WTC11 (cell line): ENCODE results near the gene PDE8A.

Experiments used
- CREM ChIP-seq: sonication (generic); formaldehyde crosslinking; IDR thresholded peaks from 2 replicates; pipeline ENCODE4 v1.8.1; 2022; ENCODE audit warnings: mild to moderate bottlenecking, missing genetic modification reagents, moderate library complexity
- TF ChIP-seq, protein P1 (sequence below): sonication (generic); formaldehyde crosslinking; IDR thresholded peaks from 2 replicates; pipeline ENCODE4 v1.8.0; 2022; ENCODE audit warnings: missing genetic modification reagents
- TF ChIP-seq, protein P2 (sequence below): sonication (generic); formaldehyde crosslinking; IDR thresholded peaks from 2 replicates; pipeline ENCODE4 v1.8.1; 2022; ENCODE audit warnings: mild to moderate bottlenecking, missing genetic modification reagents, moderate library complexity, borderline replicate concordance
- TF ChIP-seq, protein P3 (sequence below): sonication (generic); formaldehyde crosslinking; IDR thresholded peaks from 2 replicates; pipeline ENCODE4 v1.8.1; 2023; ENCODE audit warnings: mild to moderate bottlenecking, missing genetic modification reagents, borderline replicate concordance
- TF ChIP-seq, protein P4 (sequence below): fragments of 200-600 bp; IDR thresholded peaks from 2 replicates; pipeline ENCODE4 v1.8.0; 2022; ENCODE audit warnings: antibody characterized with exemption
- TF ChIP-seq, protein P5 (sequence below): sonication (generic); formaldehyde crosslinking; IDR thresholded peaks from 2 replicates; pipeline ENCODE4 v1.8.1; 2022; ENCODE audit warnings: low read depth, mild to moderate bottlenecking, moderate library complexity, missing genetic modification reagents, borderline replicate concordance

DNA sequence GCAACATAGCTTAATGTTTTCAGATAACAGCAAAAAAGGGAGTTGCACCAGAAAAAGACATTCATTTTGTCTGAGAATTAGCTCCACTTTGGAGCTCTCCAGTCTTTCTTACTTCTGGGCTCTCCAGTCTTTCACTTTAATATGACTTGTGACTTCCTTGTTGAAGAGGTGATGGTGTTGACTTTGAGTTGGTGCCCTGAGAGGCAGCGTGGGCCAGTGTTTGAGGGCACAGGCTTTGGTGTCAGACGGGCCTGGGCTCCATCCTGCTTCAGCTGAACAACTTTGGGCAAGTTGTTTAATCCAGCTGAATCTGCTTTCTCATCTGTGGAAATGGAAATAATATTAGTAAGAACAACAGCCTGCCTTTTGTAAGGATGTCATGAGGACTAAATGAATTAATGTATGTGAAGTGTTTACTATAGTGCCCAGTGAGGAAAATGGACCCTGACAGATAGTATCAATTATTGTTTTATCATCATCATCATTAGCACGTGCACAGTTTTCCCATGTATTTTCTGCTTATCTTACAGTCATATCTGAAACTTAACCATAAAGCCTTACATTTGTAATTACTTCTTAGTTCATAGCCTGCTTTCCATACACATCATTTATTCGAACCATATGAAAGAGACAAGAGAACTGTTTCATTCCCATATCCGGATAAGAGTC is 108.4 kb downstream of the PDE8A start:
- TF ChIP-seq, protein P1, sequence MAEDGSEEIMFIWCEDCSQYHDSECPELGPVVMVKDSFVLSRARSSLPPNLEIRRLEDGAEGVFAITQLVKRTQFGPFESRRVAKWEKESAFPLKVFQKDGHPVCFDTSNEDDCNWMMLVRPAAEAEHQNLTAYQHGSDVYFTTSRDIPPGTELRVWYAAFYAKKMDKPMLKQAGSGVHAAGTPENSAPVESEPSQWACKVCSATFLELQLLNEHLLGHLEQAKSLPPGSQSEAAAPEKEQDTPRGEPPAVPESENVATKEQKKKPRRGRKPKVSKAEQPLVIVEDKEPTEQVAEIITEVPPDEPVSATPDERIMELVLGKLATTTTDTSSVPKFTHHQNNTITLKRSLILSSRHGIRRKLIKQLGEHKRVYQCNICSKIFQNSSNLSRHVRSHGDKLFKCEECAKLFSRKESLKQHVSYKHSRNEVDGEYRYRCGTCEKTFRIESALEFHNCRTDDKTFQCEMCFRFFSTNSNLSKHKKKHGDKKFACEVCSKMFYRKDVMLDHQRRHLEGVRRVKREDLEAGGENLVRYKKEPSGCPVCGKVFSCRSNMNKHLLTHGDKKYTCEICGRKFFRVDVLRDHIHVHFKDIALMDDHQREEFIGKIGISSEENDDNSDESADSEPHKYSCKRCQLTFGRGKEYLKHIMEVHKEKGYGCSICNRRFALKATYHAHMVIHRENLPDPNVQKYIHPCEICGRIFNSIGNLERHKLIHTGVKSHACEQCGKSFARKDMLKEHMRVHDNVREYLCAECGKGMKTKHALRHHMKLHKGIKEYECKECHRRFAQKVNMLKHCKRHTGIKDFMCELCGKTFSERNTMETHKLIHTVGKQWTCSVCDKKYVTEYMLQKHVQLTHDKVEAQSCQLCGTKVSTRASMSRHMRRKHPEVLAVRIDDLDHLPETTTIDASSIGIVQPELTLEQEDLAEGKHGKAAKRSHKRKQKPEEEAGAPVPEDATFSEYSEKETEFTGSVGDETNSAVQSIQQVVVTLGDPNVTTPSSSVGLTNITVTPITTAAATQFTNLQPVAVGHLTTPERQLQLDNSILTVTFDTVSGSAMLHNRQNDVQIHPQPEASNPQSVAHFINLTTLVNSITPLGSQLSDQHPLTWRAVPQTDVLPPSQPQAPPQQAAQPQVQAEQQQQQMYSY = no peak
- TF ChIP-seq, protein P2, sequence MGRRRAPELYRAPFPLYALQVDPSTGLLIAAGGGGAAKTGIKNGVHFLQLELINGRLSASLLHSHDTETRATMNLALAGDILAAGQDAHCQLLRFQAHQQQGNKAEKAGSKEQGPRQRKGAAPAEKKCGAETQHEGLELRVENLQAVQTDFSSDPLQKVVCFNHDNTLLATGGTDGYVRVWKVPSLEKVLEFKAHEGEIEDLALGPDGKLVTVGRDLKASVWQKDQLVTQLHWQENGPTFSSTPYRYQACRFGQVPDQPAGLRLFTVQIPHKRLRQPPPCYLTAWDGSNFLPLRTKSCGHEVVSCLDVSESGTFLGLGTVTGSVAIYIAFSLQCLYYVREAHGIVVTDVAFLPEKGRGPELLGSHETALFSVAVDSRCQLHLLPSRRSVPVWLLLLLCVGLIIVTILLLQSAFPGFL (CRISPR knock-in tag) = no peak
- TF ChIP-seq, protein P3, sequence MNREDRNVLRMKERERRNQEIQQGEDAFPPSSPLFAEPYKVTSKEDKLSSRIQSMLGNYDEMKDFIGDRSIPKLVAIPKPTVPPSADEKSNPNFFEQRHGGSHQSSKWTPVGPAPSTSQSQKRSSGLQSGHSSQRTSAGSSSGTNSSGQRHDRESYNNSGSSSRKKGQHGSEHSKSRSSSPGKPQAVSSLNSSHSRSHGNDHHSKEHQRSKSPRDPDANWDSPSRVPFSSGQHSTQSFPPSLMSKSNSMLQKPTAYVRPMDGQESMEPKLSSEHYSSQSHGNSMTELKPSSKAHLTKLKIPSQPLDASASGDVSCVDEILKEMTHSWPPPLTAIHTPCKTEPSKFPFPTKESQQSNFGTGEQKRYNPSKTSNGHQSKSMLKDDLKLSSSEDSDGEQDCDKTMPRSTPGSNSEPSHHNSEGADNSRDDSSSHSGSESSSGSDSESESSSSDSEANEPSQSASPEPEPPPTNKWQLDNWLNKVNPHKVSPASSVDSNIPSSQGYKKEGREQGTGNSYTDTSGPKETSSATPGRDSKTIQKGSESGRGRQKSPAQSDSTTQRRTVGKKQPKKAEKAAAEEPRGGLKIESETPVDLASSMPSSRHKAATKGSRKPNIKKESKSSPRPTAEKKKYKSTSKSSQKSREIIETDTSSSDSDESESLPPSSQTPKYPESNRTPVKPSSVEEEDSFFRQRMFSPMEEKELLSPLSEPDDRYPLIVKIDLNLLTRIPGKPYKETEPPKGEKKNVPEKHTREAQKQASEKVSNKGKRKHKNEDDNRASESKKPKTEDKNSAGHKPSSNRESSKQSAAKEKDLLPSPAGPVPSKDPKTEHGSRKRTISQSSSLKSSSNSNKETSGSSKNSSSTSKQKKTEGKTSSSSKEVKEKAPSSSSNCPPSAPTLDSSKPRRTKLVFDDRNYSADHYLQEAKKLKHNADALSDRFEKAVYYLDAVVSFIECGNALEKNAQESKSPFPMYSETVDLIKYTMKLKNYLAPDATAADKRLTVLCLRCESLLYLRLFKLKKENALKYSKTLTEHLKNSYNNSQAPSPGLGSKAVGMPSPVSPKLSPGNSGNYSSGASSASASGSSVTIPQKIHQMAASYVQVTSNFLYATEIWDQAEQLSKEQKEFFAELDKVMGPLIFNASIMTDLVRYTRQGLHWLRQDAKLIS = no peak
- TF ChIP-seq, protein P4, sequence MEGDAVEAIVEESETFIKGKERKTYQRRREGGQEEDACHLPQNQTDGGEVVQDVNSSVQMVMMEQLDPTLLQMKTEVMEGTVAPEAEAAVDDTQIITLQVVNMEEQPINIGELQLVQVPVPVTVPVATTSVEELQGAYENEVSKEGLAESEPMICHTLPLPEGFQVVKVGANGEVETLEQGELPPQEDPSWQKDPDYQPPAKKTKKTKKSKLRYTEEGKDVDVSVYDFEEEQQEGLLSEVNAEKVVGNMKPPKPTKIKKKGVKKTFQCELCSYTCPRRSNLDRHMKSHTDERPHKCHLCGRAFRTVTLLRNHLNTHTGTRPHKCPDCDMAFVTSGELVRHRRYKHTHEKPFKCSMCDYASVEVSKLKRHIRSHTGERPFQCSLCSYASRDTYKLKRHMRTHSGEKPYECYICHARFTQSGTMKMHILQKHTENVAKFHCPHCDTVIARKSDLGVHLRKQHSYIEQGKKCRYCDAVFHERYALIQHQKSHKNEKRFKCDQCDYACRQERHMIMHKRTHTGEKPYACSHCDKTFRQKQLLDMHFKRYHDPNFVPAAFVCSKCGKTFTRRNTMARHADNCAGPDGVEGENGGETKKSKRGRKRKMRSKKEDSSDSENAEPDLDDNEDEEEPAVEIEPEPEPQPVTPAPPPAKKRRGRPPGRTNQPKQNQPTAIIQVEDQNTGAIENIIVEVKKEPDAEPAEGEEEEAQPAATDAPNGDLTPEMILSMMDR = no peak
- TF ChIP-seq CREM (CRISPR knock-in tag) = no peak
- TF ChIP-seq, protein P5, sequence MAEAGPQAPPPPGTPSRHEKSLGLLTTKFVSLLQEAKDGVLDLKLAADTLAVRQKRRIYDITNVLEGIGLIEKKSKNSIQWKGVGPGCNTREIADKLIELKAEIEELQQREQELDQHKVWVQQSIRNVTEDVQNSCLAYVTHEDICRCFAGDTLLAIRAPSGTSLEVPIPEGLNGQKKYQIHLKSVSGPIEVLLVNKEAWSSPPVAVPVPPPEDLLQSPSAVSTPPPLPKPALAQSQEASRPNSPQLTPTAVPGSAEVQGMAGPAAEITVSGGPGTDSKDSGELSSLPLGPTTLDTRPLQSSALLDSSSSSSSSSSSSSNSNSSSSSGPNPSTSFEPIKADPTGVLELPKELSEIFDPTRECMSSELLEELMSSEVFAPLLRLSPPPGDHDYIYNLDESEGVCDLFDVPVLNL (CRISPR knock-in tag) = no peak
